H9 (cell line): Measurements from ENCODE around the gene IFT57. TPM values are rescaled to one million over a fixed set of nuclear protein-coding genes. Genes with fewer than 3 reads are reported as not detected.

Source experiments
- DNase-seq: peaks from one replicate; pipeline ENCODE4 v3.0.0-alpha.2; 2017
- H2AFZ ChIP-seq: one replicate; pipeline ENCODE4 v1.6.1; 2013; ENCODE audit warnings: mild to moderate bottlenecking, low read length, control low read depth, moderate library complexity
- H2AK5ac ChIP-seq: 2 replicates; pipeline ENCODE4 v1.6.1; 2013; ENCODE audit warnings: low read length, control low read depth, mixed read lengths; ENCODE audit not compliant: insufficient read length
- H2BK120ac ChIP-seq: one replicate; pipeline ENCODE4 v1.6.1; 2013; ENCODE audit warnings: low read depth, mild to moderate bottlenecking, low read length, control low read depth, inconsistent platforms; ENCODE audit not compliant: poor library complexity, severe bottlenecking
- H2BK12ac ChIP-seq: 2 replicates; pipeline ENCODE4 v1.6.1; 2013; ENCODE audit warnings: low read length, control low read depth, mixed read lengths, low read depth; ENCODE audit not compliant: insufficient read length
- H2BK15ac ChIP-seq: 2 replicates; pipeline ENCODE4 v1.6.1; 2013; ENCODE audit warnings: low read depth, low read length, control low read depth
- H2BK20ac ChIP-seq: one replicate; pipeline ENCODE4 v1.6.1; 2013; ENCODE audit warnings: low read depth, mild to moderate bottlenecking, low read length, control low read depth, inconsistent platforms; ENCODE audit not compliant: poor library complexity, severe bottlenecking
- H2BK5ac ChIP-seq: 2 replicates; pipeline ENCODE4 v1.6.1; 2013; ENCODE audit warnings: low read length, control low read depth, mixed read lengths; ENCODE audit not compliant: insufficient read length
- H3K14ac ChIP-seq: 2 replicates; pipeline ENCODE4 v1.6.1; 2013; ENCODE audit warnings: low read length, control low read depth; ENCODE audit not compliant: insufficient read depth
- H3K18ac ChIP-seq: 2 replicates; pipeline ENCODE4 v1.6.1; 2013; ENCODE audit warnings: low read depth, mild to moderate bottlenecking, mixed read lengths, low read length, control low read depth; ENCODE audit not compliant: insufficient read length
- H3K23ac ChIP-seq: 2 replicates; pipeline ENCODE4 v1.6.1; 2013; ENCODE audit warnings: low read length, control low read depth, mixed read lengths, low read depth; ENCODE audit not compliant: insufficient read length
- H3K23me2 ChIP-seq: 2 replicates; pipeline ENCODE4 v1.6.1; 2013; ENCODE audit warnings: low read depth, mild to moderate bottlenecking, mixed read lengths, low read length, control low read depth; ENCODE audit not compliant: insufficient read length, poor library complexity, severe bottlenecking
- H3K27ac ChIP-seq: 2 replicates; pipeline ENCODE4 v1.5.1; 2013; ENCODE audit warnings: low read length, control low read depth, mixed read lengths, low read depth; ENCODE audit not compliant: insufficient read length
- H3K27me3 ChIP-seq: 2 replicates; pipeline ENCODE4 v1.6.1; 2013; ENCODE audit warnings: low read length, control low read depth, inconsistent platforms; ENCODE audit not compliant: insufficient read depth
- H3K4ac ChIP-seq: 2 replicates; pipeline ENCODE4 v1.6.1; 2013; ENCODE audit warnings: low read depth, mild to moderate bottlenecking, control low read depth, inconsistent platforms, low read length, moderate library complexity
- H3K4me1 ChIP-seq: 2 replicates; pipeline ENCODE4 v1.6.1; 2013; ENCODE audit warnings: low read length, control low read depth, inconsistent platforms; ENCODE audit not compliant: insufficient read depth
- H3K4me2 ChIP-seq: 2 replicates; pipeline ENCODE4 v1.6.1; 2013; ENCODE audit warnings: low read length, control low read depth, mixed read lengths; ENCODE audit not compliant: insufficient read length, insufficient read depth
- H3K56ac ChIP-seq: 2 replicates; pipeline ENCODE4 v1.6.1; 2013; ENCODE audit warnings: low read depth, mild to moderate bottlenecking, mixed read lengths, low read length, control low read depth; ENCODE audit not compliant: insufficient read length
- H3K79me1 ChIP-seq: 2 replicates; pipeline ENCODE4 v1.6.1; 2013; ENCODE audit warnings: low read depth, mild to moderate bottlenecking, moderate library complexity, low read length, control low read depth, inconsistent platforms; ENCODE audit not compliant: insufficient read depth, poor library complexity, severe bottlenecking
- H3K79me2 ChIP-seq: 2 replicates; pipeline ENCODE4 v1.6.1; 2013; ENCODE audit warnings: low read length, control low read depth, inconsistent platforms; ENCODE audit not compliant: insufficient read depth
- H3K9ac ChIP-seq: 2 replicates; pipeline ENCODE4 v1.6.1; 2013; ENCODE audit warnings: low read length, control low read depth, mixed read lengths; ENCODE audit not compliant: insufficient read length; ENCODE audit errors: extremely low read depth
- H3K9me3 ChIP-seq: one replicate; pipeline ENCODE4 v1.6.1; 2013; ENCODE audit warnings: low read depth, low read length, inconsistent platforms; ENCODE audit not compliant: control insufficient read depth
- H3T11ph ChIP-seq: one replicate; pipeline ENCODE4 v1.6.1; 2013; ENCODE audit warnings: mild to moderate bottlenecking, low read length, control low read depth, inconsistent platforms
- H4K20me1 ChIP-seq: one replicate; pipeline ENCODE4 v1.6.1; 2013; ENCODE audit not compliant: control insufficient read depth, insufficient read length, insufficient read depth
- H4K5ac ChIP-seq: 2 replicates; pipeline ENCODE4 v1.6.1; 2013; ENCODE audit warnings: low read depth, mild to moderate bottlenecking, mixed read lengths, low read length, control low read depth; ENCODE audit not compliant: insufficient read length
- H4K8ac ChIP-seq: replicated peaks from 2 replicates; pipeline ENCODE4 v1.6.1; 2013; ENCODE audit warnings: low read length, control low read depth, mixed read lengths, low read depth; ENCODE audit not compliant: insufficient read length
- H4K91ac ChIP-seq: 2 replicates; pipeline ENCODE4 v1.6.1; 2013; ENCODE audit warnings: low read depth, mild to moderate bottlenecking, moderate library complexity, mixed read lengths, low read length, control low read depth; ENCODE audit not compliant: insufficient read length
- H3K27ac Mint-ChIP-seq, 3 experiments: 2 replicates in 2 of 3; 3 replicates in 1 of 3; pipeline ENCODE4 v1.8.0; 2020 to 2021; ENCODE audit warnings: mixed read lengths in 3 of 3, mild to moderate bottlenecking in 1 of 3, moderate library complexity in 1 of 3
- H3K27me3 Mint-ChIP-seq: 2 replicates; pipeline ENCODE4 v1.8.0; 2021; ENCODE audit warnings: low read depth, mild to moderate bottlenecking, moderate library complexity, mixed read lengths
- H3K36me3 Mint-ChIP-seq, 3 experiments: 2 replicates in 2 of 3; 3 replicates in 1 of 3; pipeline ENCODE4 v1.8.0; 2020 to 2021; ENCODE audit warnings: low read depth in 3 of 3, mixed read lengths in 3 of 3; ENCODE audit not compliant: insufficient read depth in 1 of 3
- H3K4me1 Mint-ChIP-seq, 2 experiments: 2 replicates each; pipeline ENCODE4 v1.8.0; 2020; ENCODE audit warnings: mixed read lengths in 2 of 2
- H3K4me3 Mint-ChIP-seq, 2 experiments: 2 replicates in 1 of 2; 3 replicates in 1 of 2; pipeline ENCODE4 v1.8.0; 2020 to 2021; ENCODE audit warnings: mild to moderate bottlenecking in 2 of 2, mixed read lengths in 2 of 2, moderate library complexity in 1 of 2
- H3K9me3 Mint-ChIP-seq, 2 experiments: 2 replicates in 1 of 2; 3 replicates in 1 of 2; pipeline ENCODE4 v1.8.0; 2020; ENCODE audit warnings: mild to moderate bottlenecking in 2 of 2, mixed read lengths in 2 of 2, moderate library complexity in 1 of 2
- CTCF ChIP-seq: fragments of 200-600 bp; sonication (generic); conservative IDR thresholded peaks from 3 replicates; pipeline ENCODE4 v1.8.0; 2021; ENCODE audit warnings: antibody characterized with exemption, mild to moderate bottlenecking
- WGBS: extraction: QIAGEN DNeasy Blood & Tissue Kit; methylation state at CpG from one replicate; pipeline ENCODE4 v1.1.7; 2013; ENCODE audit warnings: missing lambda C conversion rate, low lambda C conversion rate, mixed read lengths; ENCODE audit not compliant: insufficient read length; ENCODE audit errors: extremely low coverage; 5-methylcytosine and 5-hydroxymethylcytosine counted together
- total RNA-seq: library from RNA; stranded (reverse); gene quantifications from 2 replicates; pipeline ENCODE4 v1.2.1, GENCODE V29; 2021

The IFT57 gene
- total RNA-seq, 1 experiment from 2014 or later: 21.4 TPM

DNA sequence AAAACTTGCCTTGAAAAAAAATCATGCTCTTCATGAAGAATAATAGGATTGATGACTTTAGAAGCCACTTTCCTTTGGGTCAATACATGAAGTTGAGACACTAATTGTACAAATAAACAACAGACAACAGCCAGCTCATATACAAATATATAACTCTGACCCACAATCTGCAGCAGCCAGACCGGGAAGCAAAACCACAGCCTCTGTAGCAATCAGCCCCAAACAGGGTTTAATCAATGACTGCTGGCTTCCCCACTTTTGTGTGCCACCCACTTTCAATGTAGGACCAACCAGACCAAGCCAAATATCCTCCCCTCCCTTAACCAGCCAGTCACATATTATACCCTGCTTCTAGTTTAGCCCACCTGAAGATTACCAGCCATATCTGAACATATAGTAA lies 39.0 kb downstream of the IFT57 start:
- Histone ChIP-seq H3K79me1 (no peaks in the 10 kb centered on the region), H3K9me3 (no peaks in the 10 kb centered on the region), H4K20me1 (no peaks in the 10 kb centered on the region), H4K5ac (no peak overlapping the region), H3K4me2 (no peak overlapping the region), H2AFZ (no peak overlapping the region), H3K27me3 (no peaks in the 10 kb centered on the region), H3K79me2 (no peaks in the 10 kb centered on the region), H2BK12ac (no peak overlapping the region), H3K14ac (no peak overlapping the region), H3K27ac (no peak overlapping the region), H3K56ac (no peak overlapping the region), H4K91ac (no peak overlapping the region), H3K23ac (no peak overlapping the region), H2AK5ac (no peak overlapping the region), H2BK120ac (no peak overlapping the region), H3K4ac (no peak overlapping the region), H2BK5ac (no peak overlapping the region), H4K8ac (no peak overlapping the region), H3T11ph (no peak overlapping the region), H3K9ac (no peak overlapping the region), H2BK20ac (no peak overlapping the region), H3K4me1 (no peaks in the 10 kb centered on the region), H3K23me2 (no peaks in the 10 kb centered on the region), H2BK15ac (no peak overlapping the region), H3K18ac (no peak overlapping the region)
- H3K36me3 Mint-ChIP-seq: no peaks in the 10 kb centered on the region
- H3K27me3 Mint-ChIP-seq: no peaks in the 10 kb centered on the region
- no peak for DNase-seq
- no peak overlapping the region for H3K27ac Mint-ChIP-seq
- no peaks in the 10 kb centered on the region; a peak in 2 of 5 replicates for H3K9me3 Mint-ChIP-seq
- TF ChIP-seq CTCF: no peak
- peaks cover 5 to 7% of the 10 kb centered on the region in 2 experiments for H3K4me1 Mint-ChIP-seq
- WGBS: no CpG with 5 or more reads among the region's 1 CpG
- H3K4me3 Mint-ChIP-seq: no peak overlapping the region
